Astrocyte of the spinal cord (primary cell): ENCODE results near the gene RBKS.
A peak's percentile ranks its signal among the peaks of the same experiment; 100 is the strongest.

Experiments
- DNase-seq: peaks from one replicate; pipeline ENCODE4 v3.0.0; 2011; ENCODE audit warnings: low read depth, low spot score
- H3K4me3 ChIP-seq: 2 replicates; pipeline ENCODE4 v1.5.1; 2011; ENCODE audit warnings: low read depth, mild to moderate bottlenecking, low read length, moderate library complexity
- in situ Hi-C: cut with HindIII; loops from 2 replicates; pipeline ENCODE4 v1.10.0; 2017; ENCODE audit warnings: low sequenced_read_pairs
- TF ChIP-seq, protein P1 (sequence below): IDR thresholded peaks from 2 replicates; pipeline ENCODE4 v1.5.1; 2012; ENCODE audit warnings: low read depth, mild to moderate bottlenecking, low read length, inconsistent platforms

Gene RBKS

DNA sequence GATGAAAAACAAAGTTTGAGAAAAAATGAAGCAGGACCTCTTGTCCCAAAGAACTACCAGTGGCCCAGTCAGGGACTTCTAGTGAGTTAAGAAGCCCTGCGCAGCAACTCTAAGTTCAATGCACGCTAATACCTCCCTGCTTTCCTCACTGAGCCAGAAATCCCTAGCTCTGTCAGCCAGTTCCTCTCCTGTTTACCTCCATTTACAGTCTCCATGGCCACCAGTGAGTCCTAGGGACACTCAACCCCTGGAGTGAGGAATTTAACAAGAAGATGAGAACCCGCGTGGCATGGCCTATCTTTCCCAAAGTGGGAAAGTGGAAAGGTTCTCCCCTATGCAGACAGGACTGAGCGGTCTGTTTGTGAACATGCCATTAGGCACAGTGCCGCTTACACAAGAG lies 87.6 kb downstream of the RBKS start:
- in situ Hi-C loops = no loop called here
- TF ChIP-seq, protein P1, sequence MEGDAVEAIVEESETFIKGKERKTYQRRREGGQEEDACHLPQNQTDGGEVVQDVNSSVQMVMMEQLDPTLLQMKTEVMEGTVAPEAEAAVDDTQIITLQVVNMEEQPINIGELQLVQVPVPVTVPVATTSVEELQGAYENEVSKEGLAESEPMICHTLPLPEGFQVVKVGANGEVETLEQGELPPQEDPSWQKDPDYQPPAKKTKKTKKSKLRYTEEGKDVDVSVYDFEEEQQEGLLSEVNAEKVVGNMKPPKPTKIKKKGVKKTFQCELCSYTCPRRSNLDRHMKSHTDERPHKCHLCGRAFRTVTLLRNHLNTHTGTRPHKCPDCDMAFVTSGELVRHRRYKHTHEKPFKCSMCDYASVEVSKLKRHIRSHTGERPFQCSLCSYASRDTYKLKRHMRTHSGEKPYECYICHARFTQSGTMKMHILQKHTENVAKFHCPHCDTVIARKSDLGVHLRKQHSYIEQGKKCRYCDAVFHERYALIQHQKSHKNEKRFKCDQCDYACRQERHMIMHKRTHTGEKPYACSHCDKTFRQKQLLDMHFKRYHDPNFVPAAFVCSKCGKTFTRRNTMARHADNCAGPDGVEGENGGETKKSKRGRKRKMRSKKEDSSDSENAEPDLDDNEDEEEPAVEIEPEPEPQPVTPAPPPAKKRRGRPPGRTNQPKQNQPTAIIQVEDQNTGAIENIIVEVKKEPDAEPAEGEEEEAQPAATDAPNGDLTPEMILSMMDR = no peak
- no peak overlapping the region for H3K4me3 ChIP-seq
- no peak for DNase-seq

DNA sequence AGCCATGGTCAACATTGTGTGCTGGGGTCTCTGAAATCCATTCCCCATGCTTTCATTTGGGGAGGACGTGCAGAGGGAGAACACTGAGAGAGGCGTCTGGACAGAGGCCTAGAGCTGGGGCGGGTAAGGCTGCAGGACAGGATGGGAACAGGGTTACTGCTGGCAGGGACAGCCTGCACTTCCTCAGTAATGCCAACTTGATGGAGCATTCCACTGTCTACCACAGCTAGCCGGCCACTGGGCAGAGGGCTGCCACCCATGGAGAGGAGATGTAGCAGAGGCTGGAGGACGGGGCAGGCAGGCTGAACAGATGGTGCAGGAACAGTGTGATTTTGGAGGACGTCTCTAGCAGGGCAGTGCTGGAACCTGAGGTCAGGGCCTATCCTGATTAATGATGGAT lies 89.3 kb downstream of the RBKS start:
- in situ Hi-C loops = no loop called here
- DNase-seq = no peak
- TF ChIP-seq, protein P1 = no peak
- no peak overlapping the region for H3K4me3 ChIP-seq

DNA sequence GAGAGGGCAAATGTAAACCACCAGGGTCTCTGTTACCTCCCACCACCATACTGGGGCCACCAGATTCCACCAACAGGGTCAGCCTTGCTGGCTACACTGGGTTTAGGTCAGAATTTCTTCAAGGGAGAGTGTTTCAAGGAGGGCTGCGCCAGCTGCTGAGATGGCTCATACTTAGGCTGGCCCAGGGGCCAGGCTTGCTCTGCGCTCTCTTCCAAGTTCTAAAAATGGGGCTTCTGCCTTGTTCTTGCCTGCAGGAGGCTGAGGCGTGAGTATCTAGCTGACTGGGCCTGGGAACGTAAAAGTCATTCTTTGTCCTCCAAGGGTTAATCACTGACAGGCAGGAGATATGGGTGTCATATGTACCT lies 90.6 kb downstream of the RBKS start:
- no peak for DNase-seq
- TF ChIP-seq, protein P1 = no peak
- in situ Hi-C loops = no loop called here
- no peak overlapping the region for H3K4me3 ChIP-seq

DNA sequence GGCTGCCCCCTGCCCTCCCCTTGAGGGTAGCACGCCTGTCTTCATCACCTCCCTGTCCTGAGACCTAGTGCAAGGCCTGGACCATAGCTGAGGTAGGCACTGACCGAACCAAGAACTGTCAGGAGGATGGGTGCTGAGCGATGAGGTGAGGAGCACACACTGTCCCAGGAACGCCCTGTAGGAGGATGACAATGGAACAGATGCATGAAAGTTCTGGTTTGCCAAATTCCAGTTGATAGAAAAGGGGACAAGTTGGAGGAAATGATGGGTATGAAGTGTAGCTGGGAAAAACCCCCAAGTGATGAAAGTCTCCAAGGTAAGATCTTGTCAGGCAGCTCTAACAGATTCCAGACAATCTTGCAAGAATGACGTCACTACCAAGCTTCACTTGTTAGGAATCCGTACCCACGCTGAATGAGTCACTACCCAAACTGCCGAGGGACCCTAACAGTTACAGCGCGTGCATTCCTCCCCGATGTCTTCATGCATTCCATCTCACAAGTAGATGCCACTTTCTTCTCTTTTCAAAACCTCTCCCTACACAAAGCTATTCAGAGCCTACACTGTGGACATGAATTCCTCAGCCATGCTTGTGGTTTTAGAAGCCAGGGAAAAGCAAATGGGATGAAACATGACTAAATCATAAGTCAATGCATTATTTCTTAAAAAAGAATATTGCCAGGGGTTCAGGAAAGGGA lies 91.1 kb downstream of the RBKS start:
- DNase-seq = peak; percentile 100
- no peak overlapping the region for H3K4me3 ChIP-seq
- in situ Hi-C loops = no loop called here
- TF ChIP-seq, protein P1 = no peak

DNA sequence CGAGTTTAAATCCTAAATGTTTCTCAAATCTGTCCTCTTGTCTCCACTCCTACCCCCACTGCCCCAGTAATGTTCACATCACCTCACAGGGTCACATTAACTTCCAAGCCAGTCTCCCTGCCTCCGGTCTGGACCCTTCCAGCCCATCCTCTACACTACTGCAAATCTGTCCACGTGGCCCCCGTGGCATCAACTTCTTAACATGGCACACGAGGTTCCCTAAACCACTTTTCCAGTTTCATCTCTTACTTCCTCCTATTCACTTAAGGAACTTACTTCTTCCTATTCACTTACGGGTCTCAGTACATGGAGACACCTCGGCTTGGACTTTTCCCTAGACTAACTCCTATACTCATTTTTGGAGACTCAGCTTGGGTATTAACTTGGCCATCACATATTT lies 91.7 kb downstream of the RBKS start:
- no peak overlapping the region for H3K4me3 ChIP-seq
- DNase-seq = no peak
- in situ Hi-C loops = no loop called here
- TF ChIP-seq, protein P1 = no peak

DNA sequence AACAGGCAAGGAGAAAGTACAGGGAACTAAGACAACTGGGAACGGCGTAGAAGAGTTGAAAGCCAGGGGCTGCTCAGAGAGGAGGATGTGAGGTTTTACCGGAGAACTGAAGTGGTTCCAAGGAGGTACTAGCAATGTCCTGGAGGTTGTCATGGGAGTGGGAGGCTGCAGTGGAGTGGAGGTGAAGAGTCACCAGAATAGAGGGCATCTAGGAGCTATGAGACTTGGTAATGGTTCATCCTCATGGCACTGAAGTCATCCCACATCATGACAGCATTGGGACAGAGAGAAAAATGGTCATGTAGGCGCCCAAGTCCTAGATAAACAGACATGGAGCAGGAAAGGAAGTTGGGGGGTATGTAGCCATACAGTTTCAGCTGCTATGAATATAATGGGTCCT lies 92.3 kb downstream of the RBKS start:
- no peak for DNase-seq
- H3K4me3 ChIP-seq = no peak overlapping the region
- in situ Hi-C loops = no loop called here
- TF ChIP-seq, protein P1 = no peak
